ENCODE data around the gene NHSL2. TPM values are rescaled to one million over a fixed set of nuclear protein-coding genes. Genes with fewer than 3 reads are reported as not detected.
A peak's percentile ranks its signal among the peaks of the same experiment; 100 is the strongest.

Gene NHSL2
- total RNA-seq, 4 donors from 2014 or later, result 10.4 to 35.8 (median 13.9) TPM

DNA sequence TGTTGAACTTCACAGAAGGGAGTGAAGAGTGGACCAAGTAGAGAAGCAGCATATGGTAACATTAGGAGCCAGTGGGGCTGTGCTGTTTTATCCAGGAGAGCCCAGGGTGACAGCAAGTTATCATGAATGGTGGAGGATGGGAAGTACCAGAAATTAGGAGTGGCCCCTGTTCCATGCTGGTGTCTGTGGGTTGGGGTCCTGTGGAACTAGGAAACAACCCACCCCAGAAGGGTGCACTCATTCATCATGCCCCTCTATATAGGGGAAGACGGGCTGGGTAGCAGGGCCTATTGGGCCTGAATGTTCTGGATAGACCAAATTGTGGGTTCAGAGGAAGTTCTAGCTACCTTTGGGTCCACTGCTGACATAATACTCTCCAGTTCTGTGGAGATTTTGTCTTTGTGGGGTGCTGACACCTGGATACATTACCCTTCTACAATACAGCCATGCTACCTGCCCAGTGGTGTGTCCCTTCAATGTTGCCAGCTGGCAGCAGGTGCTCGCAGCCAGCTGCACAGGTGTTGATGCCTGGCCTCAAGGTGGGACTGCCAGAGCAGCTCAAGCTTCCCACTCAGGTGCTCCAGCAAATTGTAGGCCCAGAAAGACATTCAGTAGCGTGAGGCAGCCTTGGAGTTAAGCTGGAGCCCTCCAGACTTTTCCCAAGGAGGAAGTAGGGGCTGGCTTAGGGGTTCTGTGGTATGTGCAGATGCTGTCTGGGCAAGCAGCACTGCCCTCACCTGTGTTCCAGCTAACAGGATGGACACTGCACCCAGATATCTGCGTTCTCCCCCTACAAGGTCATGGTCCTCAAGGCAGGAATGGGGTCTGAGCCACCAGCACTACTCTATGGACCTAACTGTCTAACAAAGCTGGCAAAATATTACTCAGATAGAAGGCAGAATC, 106.5 kb downstream of the NHSL2 start:
- Histone ChIP-seq H3K4me3 (no peak overlapping the region), H3K27me3 (no peaks in the 10 kb centered on the region), H3K27ac (no peak overlapping the region), H3K4me1 (peaks cover 0 to 30% (median 8%) of the 10 kb centered on the region in 3 donors), H3K9me3 (no peaks in the 10 kb centered on the region), H3K36me3 (no peaks in the 10 kb centered on the region)
- ATAC-seq, result no peak
- WGBS, 2 donors (ENCODE audit: low coverage in 1 of 2), result 100% methylated on average over 1 of the region's 4 CpGs; no CpG with 5 or more reads in 1 of the 2 donors
- TF ChIP-seq POLR2AphosphoS5 (IDR thresholded peaks at IDR 0.05) (no peak), EP300 (IDR thresholded peaks at IDR 0.05) (no peak), POLR2A (IDR thresholded peaks at IDR 0.05) (no peak)
- TF ChIP-seq, protein P1, sequence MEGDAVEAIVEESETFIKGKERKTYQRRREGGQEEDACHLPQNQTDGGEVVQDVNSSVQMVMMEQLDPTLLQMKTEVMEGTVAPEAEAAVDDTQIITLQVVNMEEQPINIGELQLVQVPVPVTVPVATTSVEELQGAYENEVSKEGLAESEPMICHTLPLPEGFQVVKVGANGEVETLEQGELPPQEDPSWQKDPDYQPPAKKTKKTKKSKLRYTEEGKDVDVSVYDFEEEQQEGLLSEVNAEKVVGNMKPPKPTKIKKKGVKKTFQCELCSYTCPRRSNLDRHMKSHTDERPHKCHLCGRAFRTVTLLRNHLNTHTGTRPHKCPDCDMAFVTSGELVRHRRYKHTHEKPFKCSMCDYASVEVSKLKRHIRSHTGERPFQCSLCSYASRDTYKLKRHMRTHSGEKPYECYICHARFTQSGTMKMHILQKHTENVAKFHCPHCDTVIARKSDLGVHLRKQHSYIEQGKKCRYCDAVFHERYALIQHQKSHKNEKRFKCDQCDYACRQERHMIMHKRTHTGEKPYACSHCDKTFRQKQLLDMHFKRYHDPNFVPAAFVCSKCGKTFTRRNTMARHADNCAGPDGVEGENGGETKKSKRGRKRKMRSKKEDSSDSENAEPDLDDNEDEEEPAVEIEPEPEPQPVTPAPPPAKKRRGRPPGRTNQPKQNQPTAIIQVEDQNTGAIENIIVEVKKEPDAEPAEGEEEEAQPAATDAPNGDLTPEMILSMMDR (IDR thresholded peaks at IDR 0.05), result no peak

DNA sequence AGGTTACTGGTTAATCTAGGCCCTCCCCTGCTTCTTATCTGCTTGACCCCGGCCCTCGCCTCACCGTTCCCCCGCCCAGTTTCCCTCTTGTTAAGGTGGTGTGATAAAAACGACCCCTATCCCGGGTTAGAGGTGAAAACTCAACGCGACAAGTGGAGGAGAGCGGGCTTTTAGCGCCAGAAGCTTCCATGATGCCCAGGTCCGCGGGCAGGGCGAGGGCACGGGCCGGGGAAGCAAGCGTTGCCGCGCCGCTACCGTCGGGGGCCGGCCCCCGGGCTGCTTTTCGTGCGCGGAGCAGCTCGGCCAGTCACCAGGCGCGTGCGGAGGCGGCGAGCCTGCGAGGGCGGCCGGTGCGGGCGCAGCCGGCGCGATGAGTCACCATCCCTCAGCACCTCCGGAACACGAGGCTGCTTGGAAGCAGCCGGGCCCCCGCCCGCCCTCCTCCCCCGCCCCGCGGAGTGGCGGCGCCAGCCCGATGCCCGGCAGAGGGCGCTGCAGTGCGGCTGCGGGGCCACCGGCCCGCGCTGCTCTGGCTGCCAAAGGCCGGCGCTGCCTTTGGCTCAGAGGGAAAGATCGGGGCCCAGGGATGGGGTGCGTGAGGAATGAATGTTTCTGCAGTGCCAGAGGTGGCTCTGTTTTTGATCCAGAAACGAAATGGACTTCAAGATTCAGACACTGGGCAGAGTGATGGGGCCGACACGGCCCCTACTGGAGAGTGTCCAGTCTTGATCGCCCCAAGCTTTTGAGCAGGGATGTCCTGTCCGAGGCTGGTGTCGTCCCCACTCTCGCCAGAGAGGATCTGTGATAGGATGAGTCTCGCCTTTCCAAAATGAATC, 107.8 kb downstream of the NHSL2 start:
- 30 to 33% methylated on average over 2 to 3 of the region's 70 CpGs for WGBS, 2 donors (ENCODE audit: low coverage in 1 of 2)
- H3K27me3 ChIP-seq, result no peaks in the 10 kb centered on the region
- H3K9me3 ChIP-seq, result no peaks in the 10 kb centered on the region
- ATAC-seq, result peak; percentile 97
- no peaks in the 10 kb centered on the region for H3K36me3 ChIP-seq
- H3K4me1 ChIP-seq, result peaks cover 0 to 30% (median 8%) of the 10 kb centered on the region in 3 donors
- peak; percentile 60 for TF ChIP-seq POLR2AphosphoS5 (IDR thresholded peaks at IDR 0.05)
- TF ChIP-seq POLR2A (IDR thresholded peaks at IDR 0.05), result peak; percentile 25 to 28
- TF ChIP-seq EP300 (IDR thresholded peaks at IDR 0.05), result no peak
- TF ChIP-seq, protein P1 (IDR thresholded peaks at IDR 0.05), result peak; percentile 62 to 89 (median 80)
- peak overlapping the region; percentile 41 to 84 (median 74) for H3K27ac ChIP-seq
- H3K4me3 ChIP-seq, result peak overlapping the region in 1 of 2 donors; percentile 41

DNA sequence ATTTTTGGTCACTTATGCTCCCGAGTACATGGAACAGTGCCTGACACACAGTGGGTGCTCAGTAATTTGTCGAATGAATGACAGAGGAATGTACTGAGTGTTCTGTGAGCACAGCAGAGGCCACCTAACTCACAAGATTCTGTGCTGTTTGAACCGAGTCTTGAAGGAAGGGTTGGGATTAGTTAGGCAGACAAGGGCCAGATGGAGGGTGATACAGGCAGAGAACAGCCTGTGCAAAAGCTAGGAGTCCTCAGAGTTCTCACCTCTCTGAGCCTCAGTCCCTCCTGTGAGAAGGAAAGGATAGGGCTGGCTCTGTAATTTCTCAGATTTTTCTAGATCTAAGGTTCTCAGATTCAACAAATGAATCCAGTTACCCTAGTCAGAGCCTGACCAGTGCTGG, 108.8 kb downstream of the NHSL2 start:
- TF ChIP-seq POLR2A (IDR thresholded peaks at IDR 0.05) (no peak), EP300 (IDR thresholded peaks at IDR 0.05) (no peak), POLR2AphosphoS5 (IDR thresholded peaks at IDR 0.05) (no peak)
- TF ChIP-seq, protein P1 (IDR thresholded peaks at IDR 0.05), result no peak
- 64% methylated on average over 3 of the region's 3 CpGs; no CpG with 5 or more reads in 1 of the 2 donors for WGBS, 2 donors (ENCODE audit: low coverage in 1 of 2)
- no peaks in the 10 kb centered on the region for H3K9me3 ChIP-seq
- H3K27ac ChIP-seq, result peak overlapping the region; percentile 69 to 84 (median 72)
- no peak for ATAC-seq
- H3K4me3 ChIP-seq, result no peak overlapping the region
- no peaks in the 10 kb centered on the region for H3K27me3 ChIP-seq
- peaks cover 0 to 30% (median 8%) of the 10 kb centered on the region in 3 donors for H3K4me1 ChIP-seq
- H3K36me3 ChIP-seq, result no peaks in the 10 kb centered on the region

- no peak for ATAC-seq
- 57% methylated on average over 1 of the region's 3 CpGs; no CpG with 5 or more reads in 1 of the 2 donors for WGBS, 2 donors (ENCODE audit: low coverage in 1 of 2)
- no peaks in the 10 kb centered on the region for H3K27me3 ChIP-seq
- peak; percentile 58 for TF ChIP-seq POLR2AphosphoS5 (IDR thresholded peaks at IDR 0.05)
- TF ChIP-seq POLR2A (IDR thresholded peaks at IDR 0.05), result no peak
- no peaks in the 10 kb centered on the region for H3K36me3 ChIP-seq
- peak overlapping the region; percentile 69 to 84 (median 72) for H3K27ac ChIP-seq
- H3K9me3 ChIP-seq, result no peaks in the 10 kb centered on the region
- H3K4me3 ChIP-seq, result no peak overlapping the region
- H3K4me1 ChIP-seq, result peaks cover 0 to 30% (median 8%) of the 10 kb centered on the region in 3 donors
Observed at GRCh38 chrX:72020204-72020603, 109.6 kb downstream of the NHSL2 start.

DNA sequence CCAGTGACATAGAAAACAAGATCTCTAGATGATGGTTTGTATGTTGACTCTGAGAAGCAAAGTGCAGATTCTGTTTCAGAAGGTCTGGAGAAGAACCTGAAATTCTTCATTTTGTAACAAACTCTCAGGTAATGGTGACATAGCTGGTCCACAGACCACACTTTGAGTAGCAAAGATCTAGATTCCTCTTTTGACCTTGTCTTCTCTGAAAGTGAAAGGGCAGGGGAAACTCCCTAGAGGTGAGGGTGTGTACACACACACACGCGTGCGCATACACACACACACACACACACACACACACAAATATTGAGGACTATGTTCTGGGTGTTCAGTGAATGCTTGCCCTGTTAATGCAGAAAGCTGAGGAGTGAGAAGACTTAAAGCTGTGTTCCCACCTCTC, 110.1 kb downstream of the NHSL2 start:
- Histone ChIP-seq H3K27ac (peak overlapping the region; percentile 69 to 84 (median 72)), H3K27me3 (no peaks in the 10 kb centered on the region)

More for the DNA sequence above, 110.1 kb downstream of the NHSL2 start:
- H3K4me1 ChIP-seq, result peaks cover 0 to 30% (median 8%) of the 10 kb centered on the region in 3 donors
- H3K9me3 ChIP-seq, result no peaks in the 10 kb centered on the region
- H3K4me3 ChIP-seq, result no peak overlapping the region
- WGBS, 2 donors (ENCODE audit: low coverage in 1 of 2), result 90 to 93% methylated on average over 2 to 3 of the region's 3 CpGs
- no peak for ATAC-seq
- TF ChIP-seq, protein P1 (IDR thresholded peaks at IDR 0.05), result no peak
- TF ChIP-seq POLR2A (IDR thresholded peaks at IDR 0.05) (no peak), EP300 (IDR thresholded peaks at IDR 0.05) (no peak), POLR2AphosphoS5 (IDR thresholded peaks at IDR 0.05) (no peak)
- no peaks in the 10 kb centered on the region for H3K36me3 ChIP-seq

Measured in gastroesophageal sphincter (tissue), 4 donors.